Measurements from ENCODE around the gene PEAK3. TPM values are rescaled to one million over a fixed set of nuclear protein-coding genes. Genes with fewer than 3 reads are reported as not detected.
A peak's percentile ranks its signal among the peaks of the same experiment; 100 is the strongest.
"Not testable (repeated sequence)": the region's sequence is repeated elsewhere in the genome, so short reads cannot be mapped to it uniquely, and the experiment has no call there.

Gene PEAK3
- total RNA-seq, 1 donor, result under 0.01 TPM

DNA sequence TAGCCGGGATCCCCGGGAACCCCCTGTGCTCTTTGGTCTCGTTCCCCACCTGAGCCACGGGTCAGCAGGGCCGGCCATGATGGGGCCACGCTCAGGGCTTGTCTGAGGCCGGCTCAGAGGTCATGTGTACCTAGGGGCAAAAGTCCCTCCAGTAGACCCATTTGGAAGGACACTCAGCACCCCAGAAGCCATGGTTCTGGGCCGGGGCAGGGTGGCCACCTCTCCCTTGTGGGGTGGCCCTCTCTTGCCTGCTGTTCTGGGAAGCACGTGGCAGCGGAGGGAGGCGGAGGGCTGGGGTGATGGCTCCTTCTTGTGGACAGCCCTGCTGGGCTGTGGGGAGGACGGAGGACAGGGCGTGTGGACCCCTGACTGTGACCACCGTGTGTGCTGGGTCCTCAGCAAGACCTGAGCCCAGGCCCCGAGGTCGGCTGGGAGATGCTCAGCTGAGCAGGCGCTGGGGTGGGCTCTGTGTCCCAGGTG, 6.4 kb upstream of the PEAK3 start:
- DNase-seq (ENCODE audit: low read depth), result no peak

DNA sequence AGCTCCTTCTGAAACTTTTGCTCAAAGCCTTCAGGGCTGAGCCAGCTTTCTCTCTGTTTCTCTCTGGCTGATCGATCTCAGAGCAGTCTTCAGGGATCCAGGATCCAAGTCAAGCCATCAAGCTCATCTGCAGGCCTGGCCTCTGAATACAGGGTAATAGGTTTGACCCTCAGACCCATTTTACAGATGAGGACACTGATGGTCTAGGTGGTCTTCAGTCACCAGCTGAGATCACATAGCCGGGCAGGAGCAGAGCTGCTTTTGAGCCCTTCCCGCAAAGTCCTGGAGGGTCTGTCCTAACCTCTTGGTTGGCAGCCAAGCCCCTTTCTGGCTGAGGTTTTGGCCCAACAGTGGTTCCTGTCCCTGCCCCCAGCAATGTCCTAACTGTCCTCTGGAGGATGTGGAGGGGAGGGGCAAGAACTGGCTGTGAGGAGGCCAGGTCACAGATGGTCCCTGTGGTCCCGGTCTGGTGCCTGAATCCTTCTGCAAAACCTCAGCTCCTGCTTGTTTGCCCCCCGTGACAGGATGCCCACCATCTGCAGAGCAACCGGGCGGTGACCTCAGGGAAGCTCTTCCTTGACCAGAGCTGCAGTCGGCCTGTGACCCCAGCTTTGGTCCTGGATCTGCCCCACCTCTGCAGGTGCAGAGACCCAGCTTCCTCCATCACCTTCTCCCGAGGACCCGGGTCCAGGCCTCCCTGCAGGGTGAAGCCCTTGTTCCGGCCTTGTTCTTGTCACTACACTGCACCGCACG, 5.8 kb upstream of the PEAK3 start:
- no peak overlapping the region for H3K4me3 ChIP-seq (ENCODE audit: low read depth, low read length)
- no peak for DNase-seq (ENCODE audit: low read depth)
- TF ChIP-seq, protein P1, sequence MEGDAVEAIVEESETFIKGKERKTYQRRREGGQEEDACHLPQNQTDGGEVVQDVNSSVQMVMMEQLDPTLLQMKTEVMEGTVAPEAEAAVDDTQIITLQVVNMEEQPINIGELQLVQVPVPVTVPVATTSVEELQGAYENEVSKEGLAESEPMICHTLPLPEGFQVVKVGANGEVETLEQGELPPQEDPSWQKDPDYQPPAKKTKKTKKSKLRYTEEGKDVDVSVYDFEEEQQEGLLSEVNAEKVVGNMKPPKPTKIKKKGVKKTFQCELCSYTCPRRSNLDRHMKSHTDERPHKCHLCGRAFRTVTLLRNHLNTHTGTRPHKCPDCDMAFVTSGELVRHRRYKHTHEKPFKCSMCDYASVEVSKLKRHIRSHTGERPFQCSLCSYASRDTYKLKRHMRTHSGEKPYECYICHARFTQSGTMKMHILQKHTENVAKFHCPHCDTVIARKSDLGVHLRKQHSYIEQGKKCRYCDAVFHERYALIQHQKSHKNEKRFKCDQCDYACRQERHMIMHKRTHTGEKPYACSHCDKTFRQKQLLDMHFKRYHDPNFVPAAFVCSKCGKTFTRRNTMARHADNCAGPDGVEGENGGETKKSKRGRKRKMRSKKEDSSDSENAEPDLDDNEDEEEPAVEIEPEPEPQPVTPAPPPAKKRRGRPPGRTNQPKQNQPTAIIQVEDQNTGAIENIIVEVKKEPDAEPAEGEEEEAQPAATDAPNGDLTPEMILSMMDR (IDR thresholded peaks at IDR 0.05; ENCODE audit: insufficient read depth, low read depth, low read length), result no peak

More for the DNA sequence above, 6.4 kb upstream of the PEAK3 start:
- TF ChIP-seq, protein P1 (IDR thresholded peaks at IDR 0.05; ENCODE audit: insufficient read depth, low read depth, low read length), result no peak
- no peak overlapping the region for H3K4me3 ChIP-seq (ENCODE audit: low read depth, low read length)

DNA sequence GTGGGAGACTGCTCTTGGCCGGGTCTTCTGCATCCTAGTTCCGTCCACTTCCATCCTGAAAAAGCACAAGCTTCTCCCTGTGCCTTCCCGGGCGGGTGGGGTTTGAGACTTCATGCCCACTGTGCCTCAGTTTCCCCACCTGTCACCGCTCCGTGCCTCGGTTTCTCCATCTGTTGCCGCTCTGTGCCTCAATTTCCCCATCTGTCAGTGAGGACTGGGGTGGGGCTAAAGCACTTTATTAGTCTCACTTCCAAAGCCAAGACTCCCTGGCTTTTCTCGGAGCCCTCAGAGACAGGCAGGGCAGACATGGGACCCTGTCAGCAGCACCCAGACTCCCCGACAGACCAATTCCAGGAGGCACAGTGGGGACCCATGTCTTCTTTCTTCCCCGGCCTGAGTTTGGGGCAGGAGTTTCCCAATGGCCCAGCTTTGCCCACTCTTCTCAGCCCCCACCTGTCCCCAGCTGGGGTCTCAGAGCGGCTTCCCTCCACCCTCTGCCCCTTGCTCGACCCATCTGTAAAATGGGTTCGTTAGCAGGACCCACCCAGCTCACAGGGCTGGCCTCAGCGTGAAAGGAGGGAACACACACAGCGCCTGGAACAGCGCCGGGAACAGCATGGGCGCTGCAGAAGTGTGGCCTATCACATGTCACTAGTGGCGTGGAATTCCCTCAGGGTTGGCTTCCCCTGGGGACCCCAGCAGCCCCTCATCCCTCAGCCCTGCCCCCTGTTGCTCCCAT, 4.6 kb upstream of the PEAK3 start:
- DNase-seq (ENCODE audit: low read depth), result no peak
- TF ChIP-seq, protein P1 (IDR thresholded peaks at IDR 0.05; ENCODE audit: insufficient read depth, low read depth, low read length), result no peak
- H3K4me3 ChIP-seq (ENCODE audit: low read depth, low read length), result no peak overlapping the region

DNA sequence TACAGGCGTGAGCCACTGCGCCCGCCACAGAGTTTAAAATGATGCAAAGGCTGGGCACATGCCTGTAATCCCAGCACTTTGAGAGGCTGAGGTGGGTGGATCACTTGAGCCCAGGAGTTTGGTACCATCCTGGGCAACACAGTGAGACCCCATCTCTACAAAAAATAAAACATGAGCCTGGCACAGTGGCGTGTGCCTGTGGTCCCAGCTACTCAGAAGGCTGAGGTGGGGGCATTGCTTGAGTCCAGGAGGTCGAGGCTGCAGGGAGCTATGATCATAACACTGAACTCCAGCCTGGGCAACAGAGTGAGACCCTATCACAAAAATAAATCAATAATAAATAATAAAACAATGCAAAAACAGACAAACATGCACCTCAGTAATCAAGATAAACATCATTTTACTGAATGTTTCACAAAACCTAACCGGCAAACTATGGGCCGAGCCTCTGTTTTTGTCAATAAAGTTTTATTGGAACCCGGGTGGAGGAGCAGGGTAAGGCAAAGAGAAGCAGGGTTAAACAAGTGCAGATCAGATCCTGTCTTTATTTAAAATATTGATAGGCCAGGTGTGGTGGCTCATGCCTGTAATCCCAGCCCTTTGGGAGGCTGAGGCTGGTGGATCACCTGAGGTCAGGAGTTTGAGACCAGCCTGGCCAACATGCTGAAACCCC, 2.0 kb upstream of the PEAK3 start:
- no peak for DNase-seq (ENCODE audit: low read depth)
- TF ChIP-seq, protein P1 (IDR thresholded peaks at IDR 0.05; ENCODE audit: insufficient read depth, low read depth, low read length), result no peak

DNA sequence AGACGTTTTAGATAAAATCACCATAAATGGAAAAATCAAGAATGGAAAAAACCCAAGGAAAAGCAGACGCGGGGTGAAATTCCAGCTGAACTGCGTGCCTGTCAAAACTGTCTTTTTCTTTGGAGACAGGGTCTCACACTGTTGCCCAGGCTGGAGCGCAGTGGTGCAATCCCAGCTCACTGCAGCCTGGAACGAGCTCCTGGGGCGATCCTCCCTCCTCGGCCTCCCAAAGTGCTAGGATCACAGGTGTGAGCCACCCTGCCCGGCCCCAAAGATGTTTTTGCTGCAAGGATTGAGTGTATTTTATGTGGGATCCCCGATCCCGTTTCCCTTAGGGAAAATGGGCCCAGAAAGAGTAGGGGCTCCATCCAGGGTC, 875 bp upstream of the PEAK3 start:
- no peak overlapping the region for H3K4me3 ChIP-seq (ENCODE audit: low read depth, low read length)
- DNase-seq (ENCODE audit: low read depth), result no peak
- TF ChIP-seq, protein P1 (IDR thresholded peaks at IDR 0.05; ENCODE audit: insufficient read depth, low read depth, low read length), result no peak

More for the DNA sequence above, 2.0 kb upstream of the PEAK3 start:
- H3K4me3 ChIP-seq (ENCODE audit: low read depth, low read length), result no peak overlapping the region

DNA sequence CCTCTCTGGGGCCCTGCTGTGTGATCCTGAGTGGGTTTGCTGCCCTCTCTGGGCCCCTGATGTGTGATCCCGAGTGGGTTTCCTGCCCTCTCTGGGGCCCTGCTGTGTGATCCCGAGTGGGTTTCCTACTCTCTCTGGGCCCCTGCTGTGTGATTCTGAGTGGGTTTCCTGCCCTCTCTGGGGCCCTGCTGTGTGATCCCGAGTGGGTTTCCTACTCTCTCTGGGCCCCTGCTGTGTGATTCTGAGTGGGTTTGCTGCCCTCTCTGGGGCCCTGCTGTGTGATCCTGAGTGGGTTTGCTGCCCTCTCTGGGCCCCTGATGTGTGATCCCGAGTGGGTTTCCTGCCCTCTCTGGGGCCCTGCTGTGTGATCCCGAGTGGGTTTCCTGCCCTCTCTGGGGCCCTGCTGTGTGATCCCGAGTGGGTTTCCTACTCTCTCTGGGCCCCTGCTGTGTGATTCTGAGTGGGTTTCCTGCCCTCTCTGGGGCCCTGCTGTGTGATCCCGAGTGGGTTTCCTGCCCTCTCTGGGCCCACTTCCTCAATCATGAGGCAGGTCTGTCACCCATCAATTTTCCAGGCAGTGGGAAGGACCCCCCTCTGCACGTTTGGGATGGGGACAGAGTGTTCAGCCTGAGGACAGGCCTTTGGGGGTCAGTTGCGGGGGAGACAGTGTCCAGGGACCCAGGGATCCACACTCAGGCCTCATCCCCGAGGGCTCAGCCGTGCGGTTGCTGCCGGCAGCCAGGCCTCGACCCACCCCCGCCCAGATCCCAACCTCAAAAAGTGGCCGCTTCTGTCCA, 512 bp downstream of the PEAK3 start:
- not testable (repeated sequence) for DNase-seq (ENCODE audit: low read depth)
- peak overlapping the region; percentile 44 for H3K4me3 ChIP-seq (ENCODE audit: low read depth, low read length)
